H1 (cell line): Measurements from ENCODE around the gene NFATC1. TPM values are rescaled to one million over a fixed set of nuclear protein-coding genes. Genes with fewer than 3 reads are reported as not detected.

Experiments
- CTCF ChIA-PET: fragments of 300-600 bp; sonication (Branson Sonifier 250); formaldehyde crosslinking; loops from one replicate; lab custom pipeline; 2021; ENCODE audit not compliant: partially characterized antibody; lab: Charles Lee
- POLR2A ChIA-PET: fragments of 300-600 bp; sonication (Branson Sonifier 250); formaldehyde crosslinking; loops from one replicate; lab custom pipeline; 2021; ENCODE audit warnings: inconsistent platforms; ENCODE audit not compliant: partially characterized antibody; lab: Charles Lee
- DNase-seq, 2 experiments: peaks; one replicate each; pipeline versions ENCODE4 v3.0.0 to v3.0.0-alpha.2; 2010 to 2022; ENCODE audit warnings: low spot score in 2 of 2, low read depth in 1 of 2, mixed read lengths in 1 of 2
- FAIRE-seq: peaks from 2 replicates; lab custom pipeline; 2011; peaks lifted over from hg19 to GRCh38; lab: Jason Lieb, UNC
- H2AFZ ChIP-seq: 2 replicates; pipeline ENCODE4 v1.8.1; 2012; ENCODE audit warnings: low read length, inconsistent platforms
- H2AK5ac ChIP-seq: 2 replicates; pipeline ENCODE4 v1.6.1; 2013; ENCODE audit warnings: low read depth, low read length
- H2BK120ac ChIP-seq: replicated peaks from 2 replicates; pipeline ENCODE3; 2013; ENCODE audit warnings: low read depth, low read length, inconsistent platforms
- H2BK12ac ChIP-seq: 2 replicates; pipeline ENCODE4 v1.6.1; 2013; ENCODE audit warnings: low read depth, low read length
- H2BK15ac ChIP-seq: 2 replicates; pipeline ENCODE4 v1.6.1; 2013; ENCODE audit warnings: low read length
- H2BK20ac ChIP-seq: 2 replicates; pipeline ENCODE4 v1.6.1; 2013; ENCODE audit warnings: low read length
- H2BK5ac ChIP-seq: 2 replicates; pipeline ENCODE4 v1.6.1; 2013; ENCODE audit warnings: low read depth, low read length
- H3K14ac ChIP-seq: 2 replicates; pipeline ENCODE4 v1.6.1; 2013; ENCODE audit warnings: inconsistent platforms; ENCODE audit not compliant: insufficient read length
- H3K18ac ChIP-seq: 2 replicates; pipeline ENCODE4 v1.6.1; 2013; ENCODE audit warnings: low read length; ENCODE audit errors: extremely low read depth
- H3K23ac ChIP-seq: 2 replicates; pipeline ENCODE4 v1.6.1; 2013; ENCODE audit warnings: inconsistent platforms; ENCODE audit not compliant: insufficient read length
- H3K23me2 ChIP-seq: 2 replicates; pipeline ENCODE4 v1.6.1; 2013; ENCODE audit warnings: low read depth, low read length
- H3K27ac ChIP-seq: 2 replicates; pipeline ENCODE4 v1.6.1; 2011; ENCODE audit warnings: low read depth, low read length, inconsistent platforms
- H3K27me3 ChIP-seq, 4 experiments: replicated peaks in 1 of 4; 1 replicate in 1 of 4; 2 replicates in 3 of 4; pipeline versions ENCODE4 v1.6.1 to v1.8.1; 2011 to 2013; ENCODE audit warnings: low read length in 3 of 4, mild to moderate bottlenecking in 3 of 4, inconsistent platforms in 2 of 4, mixed read lengths in 2 of 4, moderate library complexity in 1 of 4; ENCODE audit not compliant: control insufficient read depth in 3 of 4, insufficient read depth in 3 of 4; ENCODE audit errors: extremely low read depth in 1 of 4
- H3K36me3 ChIP-seq, 4 experiments: 2 replicates each; pipeline versions ENCODE4 v1.6.1 to v1.8.1; 2011 to 2013; ENCODE audit warnings: mild to moderate bottlenecking in 4 of 4, low read length in 3 of 4, moderate library complexity in 2 of 4, control low read depth in 1 of 4, inconsistent platforms in 1 of 4; ENCODE audit not compliant: insufficient read depth in 4 of 4, control insufficient read depth in 2 of 4
- H3K4ac ChIP-seq: replicated peaks from 2 replicates; pipeline ENCODE3; 2013; ENCODE audit warnings: low read length, low read depth, mixed read lengths, inconsistent platforms; ENCODE audit not compliant: insufficient read length
- H3K4me1 ChIP-seq, 4 experiments: replicated peaks in 1 of 4; 1 replicate in 1 of 4; 2 replicates in 3 of 4; pipeline versions ENCODE4 v1.6.1 to v1.8.1; 2011 to 2013; ENCODE audit warnings: low read length in 3 of 4, inconsistent platforms in 2 of 4, mixed read lengths in 1 of 4; ENCODE audit not compliant: insufficient read depth in 4 of 4, control insufficient read depth in 3 of 4
- H3K4me2 ChIP-seq, 2 experiments: 2 replicates each; pipeline versions ENCODE4 v1.6.1 to v1.8.1; 2011 to 2013; ENCODE audit warnings: low read depth in 2 of 2, low read length in 2 of 2, control low read depth in 1 of 2, inconsistent platforms in 1 of 2, mild to moderate bottlenecking in 1 of 2; ENCODE audit not compliant: insufficient read depth in 1 of 2
- H3K4me3 ChIP-seq, 4 experiments: fragments of 200-600, 300-600 bp in 1 of 4; sonication (generic), shearing (Covaris generic), sonication (Bioruptor Twin) in 1 of 4; 2 replicates each; pipeline versions ENCODE4 v1.5.1 to v1.8.1; 2011 to 2016; ENCODE audit warnings: low read length in 4 of 4, low read depth in 3 of 4, control low read depth in 2 of 4, inconsistent platforms in 2 of 4, mild to moderate bottlenecking in 2 of 4, mixed read lengths in 1 of 4, moderate library complexity in 1 of 4; ENCODE audit not compliant: insufficient read depth in 2 of 4; ENCODE audit errors: extremely low read depth in 1 of 4
- H3K56ac ChIP-seq: replicated peaks from 2 replicates; pipeline ENCODE3; 2013; ENCODE audit warnings: low read depth, mild to moderate bottlenecking, mixed read lengths, low read length, inconsistent platforms; ENCODE audit not compliant: insufficient read length
- H3K79me1 ChIP-seq: 2 replicates; pipeline ENCODE4 v1.6.1; 2013; ENCODE audit warnings: low read depth, low read length, control low read depth
- H3K79me2 ChIP-seq, 2 experiments: 2 replicates each; pipeline versions ENCODE4 v1.6.1 to v1.8.1; 2012 to 2013; ENCODE audit warnings: low read length in 2 of 2, mild to moderate bottlenecking in 2 of 2, inconsistent platforms in 1 of 2; ENCODE audit not compliant: insufficient read depth in 2 of 2, control insufficient read depth in 1 of 2
- H3K9ac ChIP-seq, 4 experiments: replicated peaks in 1 of 4; 1 replicate in 1 of 4; 2 replicates in 3 of 4; pipeline versions ENCODE4 v1.6.1 to v1.8.1; 2011 to 2013; ENCODE audit warnings: low read depth in 3 of 4, low read length in 3 of 4, control low read depth in 2 of 4, mild to moderate bottlenecking in 2 of 4, moderate library complexity in 2 of 4, inconsistent platforms in 1 of 4; ENCODE audit errors: extremely low read depth in 1 of 4
- H3K9me3 ChIP-seq, 2 experiments: 2 replicates each; pipeline versions ENCODE4 v1.6.1 to v1.8.1; 2012 to 2013; ENCODE audit warnings: mild to moderate bottlenecking in 2 of 2, moderate library complexity in 2 of 2, control low read depth in 1 of 2, inconsistent platforms in 1 of 2, low read depth in 1 of 2, low read length in 1 of 2, mixed read lengths in 1 of 2; ENCODE audit not compliant: insufficient read depth in 2 of 2
- H4K20me1 ChIP-seq, 2 experiments: replicated peaks in 1 of 2; 2 replicates each; pipeline versions ENCODE3 to v1.8.1; 2011 to 2013; ENCODE audit warnings: inconsistent platforms in 2 of 2, low read length in 2 of 2, mild to moderate bottlenecking in 1 of 2; ENCODE audit not compliant: insufficient read depth in 2 of 2, control insufficient read depth in 1 of 2
- H4K5ac ChIP-seq: 2 replicates; pipeline ENCODE4 v1.6.1; 2013; ENCODE audit warnings: low read length, low read depth, mixed read lengths, inconsistent platforms; ENCODE audit not compliant: insufficient read length
- H4K8ac ChIP-seq: 2 replicates; pipeline ENCODE4 v1.8.0; 2013; ENCODE audit warnings: mild to moderate bottlenecking, moderate library complexity, low read length, inconsistent platforms; ENCODE audit not compliant: insufficient read depth; ENCODE audit errors: extremely low read depth
- H4K91ac ChIP-seq: replicated peaks from 2 replicates; pipeline ENCODE3; 2013; ENCODE audit warnings: low read length, mixed read lengths, inconsistent platforms; ENCODE audit not compliant: insufficient read length
- BACH1 ChIP-seq: IDR thresholded peaks from 2 replicates; pipeline ENCODE4 v1.6.1; 2012; ENCODE audit warnings: low read length, improper control_type of control experiment
- CHD2 ChIP-seq: IDR thresholded peaks from 2 replicates; pipeline ENCODE4 v1.6.1; 2012; ENCODE audit warnings: low read length, improper control_type of control experiment
- CTBP2 ChIP-seq: IDR thresholded peaks from 2 replicates; pipeline ENCODE4 v1.7.0; 2011; ENCODE audit warnings: borderline replicate concordance, mild to moderate bottlenecking, moderate library complexity, mixed read lengths, low read length; ENCODE audit not compliant: insufficient read depth, insufficient read length
- EZH2 ChIP-seq: fragments of 200-600 bp; sonication (generic); IDR thresholded peaks from 2 replicates; pipeline ENCODE4 v1.7.1; 2012; ENCODE audit warnings: low read depth, mild to moderate bottlenecking, moderate library complexity, low read length, inconsistent platforms; ENCODE audit not compliant: severe bottlenecking
- JUND ChIP-seq: IDR thresholded peaks from 2 replicates; pipeline ENCODE4 v1.6.1; 2011; ENCODE audit warnings: mild to moderate bottlenecking, improper control_type of control experiment, low read length
- KDM4A ChIP-seq: IDR thresholded peaks from one replicate; pipeline ENCODE4 v1.7.1; 2012; ENCODE audit warnings: low read depth, mild to moderate bottlenecking, moderate library complexity, low read length, inconsistent platforms; ENCODE audit not compliant: severe bottlenecking
- PHF8 ChIP-seq: fragments of 200-600 bp; sonication (generic); conservative IDR thresholded peaks from 2 replicates; pipeline ENCODE4 v1.7.1; 2012; ENCODE audit warnings: low read depth, mild to moderate bottlenecking, inconsistent platforms, low read length, moderate library complexity
- POLR2A ChIP-seq, 2 experiments: IDR thresholded peaks; 1 replicate in 1 of 2; 2 replicates in 1 of 2; pipeline ENCODE4 v1.6.1; 2011; ENCODE audit warnings: low read depth in 2 of 2, low read length in 2 of 2, mild to moderate bottlenecking in 2 of 2; ENCODE audit errors: control extremely low read depth in 1 of 2
- RNF2 ChIP-seq: fragments of 200-900, 300-1000 bp; sonication (generic); IDR thresholded peaks from 2 replicates; pipeline ENCODE4 v1.7.1; 2016; ENCODE audit warnings: borderline replicate concordance, low read depth, mild to moderate bottlenecking, antibody characterized with exemption, low read length; ENCODE audit not compliant: poor library complexity, severe bottlenecking; ENCODE audit errors: missing control alignments
- TEAD4 ChIP-seq: IDR thresholded peaks from 2 replicates; pipeline ENCODE4 v1.6.1; 2012; ENCODE audit warnings: low read depth, low read length, inconsistent platforms, mixed read lengths
- USF2 ChIP-seq: IDR thresholded peaks from 2 replicates; pipeline ENCODE4 v1.6.1; 2011; ENCODE audit warnings: low read length, improper control_type of control experiment
- WGBS, 2 experiments: shearing (Covaris generic) in 1 of 2; methylation state at CpG; one replicate each; pipeline versions ENCODE4 v1.1.6 to v1.1.7; 2013 to 2015; ENCODE audit warnings: low lambda C conversion rate in 2 of 2, mixed read lengths in 2 of 2, inconsistent platforms in 1 of 2, low coverage in 1 of 2, missing lambda C conversion rate in 1 of 2; ENCODE audit not compliant: insufficient replicate concordance in 2 of 2, insufficient coverage in 1 of 2, insufficient read length in 1 of 2; ENCODE audit errors: extremely low coverage in 1 of 2, missing lambda C conversion rate in 1 of 2; 5-methylcytosine and 5-hydroxymethylcytosine counted together
- polyA plus RNA-seq, 7 experiments: library from polyadenylated mRNA; depleted of rRNA in 3 of 7; stranded (reverse) in 5 of 7; unstranded in 2 of 7; fragments of >200 nt in 5 of 7; fragments of 200-250 nt in 2 of 7; gene quantifications; 1 replicate in 5 of 7; 2 replicates in 1 of 7; 4 replicates in 1 of 7; pipeline versions ENCODE4 v1.2.1 to v1.2.3, GENCODE V29; 2011 to 2013; ENCODE audit warnings: missing spikeins in 2 of 7, mixed read lengths in 2 of 7
- total RNA-seq: library from RNA; stranded (reverse); fragmentation: NEBNext Ultra II Directional; extraction: Animal tissue kit (Norgen Biotek cat#: 25700); gene quantifications from 2 replicates; pipeline ENCODE4 v1.2.1, GENCODE V29; 2021

Gene NFATC1
- total and polyA plus RNA-seq, 2 of the 8 experiments (the other 6 are each of a cell fraction or from before 2014, with no cell fraction given) = 2.0 to 6.6 TPM

- Histone ChIP-seq H3K14ac (no peak overlapping the region), H3K9ac (no peak overlapping the region), H2BK15ac (no peak overlapping the region), H3K23ac (no peak overlapping the region), H3K4me1 (no peaks in the 10 kb centered on the region), H2BK5ac (no peak overlapping the region), H2BK120ac (no peak overlapping the region), H2BK20ac (no peak overlapping the region), H3K4me3 (no peak overlapping the region), H4K8ac (no peak overlapping the region), H3K56ac (no peak overlapping the region), H2AK5ac (no peak overlapping the region), H2AFZ (no peak overlapping the region), H4K91ac (no peak overlapping the region), H2BK12ac (no peak overlapping the region), H3K27ac (no peak overlapping the region), H3K79me1 (no peaks in the 10 kb centered on the region), H3K36me3 (no peaks in the 10 kb centered on the region), H3K27me3 (no peaks in the 10 kb centered on the region), H4K20me1 (peaks cover 0 to 1% of the 10 kb centered on the region in 2 experiments), H3K79me2 (no peaks in the 10 kb centered on the region), H3K4me2 (no peak overlapping the region), H3K18ac (no peak overlapping the region), H3K4ac (no peak overlapping the region), H3K9me3 (no peaks in the 10 kb centered on the region), H4K5ac (no peak overlapping the region), H3K23me2 (no peaks in the 10 kb centered on the region)
- DNase-seq = no peak
- ChIA-PET CTCF (no interaction called here), POLR2A (no interaction called here)
- WGBS, 2 experiments = 81% methylated on average over 19 of the region's 19 CpGs; no CpG with 5 or more reads in 1 of the 2 experiments
- no peak for FAIRE-seq
- no peak for TF ChIP-seq CHD2
- TF ChIP-seq USF2 = no peak
- no peak for TF ChIP-seq CTBP2
- TF ChIP-seq POLR2A (IDR thresholded peaks at IDR 0.05; ENCODE audit: control extremely low read depth in 1 of 2, low read depth in 2 of 2, low read length in 2 of 2) = no peak
- TF ChIP-seq TEAD4 = no peak
- no peak for TF ChIP-seq JUND
- no peak for TF ChIP-seq BACH1
- no peak for TF ChIP-seq PHF8
- TF ChIP-seq RNF2 = no peak
- no peak for TF ChIP-seq EZH2
- TF ChIP-seq KDM4A = no peak
These were observed 95.4 kb downstream of the NFATC1 start for GRCh38 chr18:79491081-79491551.
